Neural progenitor cell (in vitro differentiated cells): ENCODE data around the gene MAP4K3.

Source experiments
- CTCF ChIP-seq: fragments of 200-600 bp; sonication (generic); IDR thresholded peaks from 2 replicates; pipeline ENCODE4 v1.5.1; 2017; ENCODE audit warnings: antibody characterized with exemption, mild to moderate bottlenecking
- EZH2 ChIP-seq: fragments of 200-600 bp; sonication (generic); IDR thresholded peaks from 2 replicates; pipeline ENCODE4 v1.6.1; 2017; ENCODE audit warnings: antibody characterized with exemption, mild to moderate bottlenecking, moderate library complexity
- EZH2phosphoT487 ChIP-seq: fragments of 200-600 bp; sonication (generic); IDR thresholded peaks from 2 replicates; pipeline ENCODE4 v1.6.1; 2017; ENCODE audit warnings: antibody characterized with exemption

GRCh38 chr2:39232141-39232540, 204.9 kb downstream of the MAP4K3 start:
- no peak for TF ChIP-seq CTCF
- no peak for TF ChIP-seq EZH2phosphoT487
- TF ChIP-seq EZH2, result no peak
